ENCODE measurements around the gene FANCI.
A peak's percentile ranks its signal among the peaks of the same experiment; 100 is the strongest.
"Not testable (repeated sequence)": the region's sequence is repeated elsewhere in the genome, so short reads cannot be mapped to it uniquely, and the experiment has no call there.

Gene FANCI

DNA sequence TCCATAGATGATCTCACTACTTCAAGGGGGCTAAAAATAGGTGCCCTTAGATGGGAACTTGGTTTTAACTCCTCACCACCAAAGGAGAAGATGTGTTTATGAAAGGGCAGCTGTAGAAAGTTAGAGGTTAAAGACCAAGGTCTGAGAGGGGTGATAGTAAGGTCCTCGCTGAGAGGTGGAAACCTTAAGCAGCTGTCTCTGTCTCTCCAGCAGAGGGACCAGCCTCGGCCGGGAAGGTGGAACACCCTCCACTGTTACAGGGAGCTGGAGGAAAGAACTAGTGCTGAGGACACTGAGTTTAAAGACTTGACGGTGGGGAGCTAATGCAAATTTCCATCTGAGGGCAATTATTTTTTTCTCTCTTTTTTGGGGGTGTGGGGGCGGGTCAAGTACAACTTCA is 13.5 kb upstream of the FANCI start:
- no peak for DNase-seq (ENCODE audit: low spot score)

DNA sequence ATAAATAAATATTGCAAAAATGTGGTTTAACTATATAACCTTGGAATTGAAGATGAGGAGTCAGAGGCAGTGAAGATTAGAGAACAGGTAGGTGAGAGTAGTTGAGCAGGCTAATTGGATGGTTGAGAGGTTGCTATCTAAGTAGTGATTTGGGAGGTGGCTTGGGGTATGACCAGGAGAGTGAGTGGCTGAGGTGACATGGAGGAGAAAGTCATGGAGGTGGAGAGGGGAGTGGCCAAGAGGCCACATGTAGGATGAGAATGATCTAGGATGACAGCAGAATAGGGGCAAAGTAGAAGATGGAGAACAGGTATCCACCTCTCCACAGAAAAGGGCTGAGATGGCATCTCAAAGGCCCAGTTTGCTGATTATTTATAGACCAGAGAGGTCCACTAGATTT is 11.9 kb upstream of the FANCI start:
- no peak for DNase-seq (ENCODE audit: low spot score)
- no peak for TF ChIP-seq CTCF (IDR thresholded peaks at IDR 0.05; ENCODE audit: poor library complexity, severe bottlenecking)
- no peaks in the 10 kb centered on the region for H3K27me3 ChIP-seq (ENCODE audit: insufficient read depth, poor library complexity, severe bottlenecking)
- no peak overlapping the region for H3K4me3 ChIP-seq (ENCODE audit: severe bottlenecking)
- H3K4me1 ChIP-seq (ENCODE audit: insufficient read depth, poor library complexity, severe bottlenecking), result no peaks in the 10 kb centered on the region
- no peaks in the 10 kb centered on the region for H3K36me3 ChIP-seq (ENCODE audit: low read depth)
- ATAC-seq (ENCODE audit: low read depth), result no peak
- no peak overlapping the region for H3K27ac ChIP-seq (ENCODE audit: poor library complexity, severe bottlenecking)
- no peaks in the 10 kb centered on the region for H3K9me3 ChIP-seq (ENCODE audit: severe bottlenecking)

More for the DNA sequence above, 13.5 kb upstream of the FANCI start:
- H3K9me3 ChIP-seq (ENCODE audit: severe bottlenecking), result no peaks in the 10 kb centered on the region
- ATAC-seq (ENCODE audit: low read depth), result peak; percentile 33; the same call in 1 of the 3 replicates
- no peak overlapping the region for H3K27ac ChIP-seq (ENCODE audit: poor library complexity, severe bottlenecking)
- no peaks in the 10 kb centered on the region for H3K4me1 ChIP-seq (ENCODE audit: insufficient read depth, poor library complexity, severe bottlenecking)
- H3K4me3 ChIP-seq (ENCODE audit: severe bottlenecking), result no peak overlapping the region
- H3K36me3 ChIP-seq (ENCODE audit: low read depth), result no peaks in the 10 kb centered on the region
- no peaks in the 10 kb centered on the region for H3K27me3 ChIP-seq (ENCODE audit: insufficient read depth, poor library complexity, severe bottlenecking)
- TF ChIP-seq CTCF (IDR thresholded peaks at IDR 0.05; ENCODE audit: poor library complexity, severe bottlenecking), result no peak

- not testable (repeated sequence) for H3K4me3 ChIP-seq (ENCODE audit: severe bottlenecking)
These were observed 3.6 kb upstream of the FANCI start for GRCh38 chr15:89239883-89240810.

DNA sequence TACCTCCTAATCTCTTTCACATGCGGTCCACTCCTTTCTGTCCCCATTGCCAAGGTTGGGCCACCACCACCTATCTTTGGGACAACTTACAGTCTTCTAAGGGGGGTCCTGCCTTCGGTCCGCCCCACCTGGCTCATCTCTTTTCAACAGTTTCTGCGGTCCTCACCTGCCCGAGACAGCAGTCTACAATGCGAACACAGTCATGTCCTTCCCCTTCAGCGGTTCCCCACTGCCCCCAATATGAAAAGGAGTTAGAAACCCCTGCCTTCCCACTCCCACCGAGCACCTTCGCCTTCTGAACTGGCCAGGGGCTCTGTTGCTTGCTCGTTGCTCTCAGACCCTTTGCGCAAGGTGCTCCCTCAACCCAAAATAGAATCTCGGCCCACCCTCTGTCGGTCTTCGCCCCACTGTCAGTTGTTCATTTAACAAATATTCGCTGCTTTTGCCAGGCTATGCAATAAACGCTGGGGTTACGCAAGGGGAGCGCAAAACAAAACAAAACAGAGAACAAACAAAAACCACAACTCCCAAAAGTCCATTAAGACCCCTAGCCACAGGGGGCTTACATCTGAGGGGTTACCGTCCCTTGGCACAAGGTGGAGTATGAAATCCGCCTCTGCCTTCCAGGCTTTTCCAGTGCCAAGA is 611 bp upstream of the FANCI start:
- Histone ChIP-seq H3K4me3 (ENCODE audit: severe bottlenecking) (peak overlapping the region; percentile 79), H3K36me3 (ENCODE audit: low read depth) (peaks cover 25% of the 10 kb centered on the region), H3K27ac (ENCODE audit: poor library complexity, severe bottlenecking) (peak overlapping the region; percentile 57), H3K27me3 (ENCODE audit: insufficient read depth, poor library complexity, severe bottlenecking) (no peaks in the 10 kb centered on the region), H3K9me3 (ENCODE audit: severe bottlenecking) (no peaks in the 10 kb centered on the region), H3K4me1 (ENCODE audit: insufficient read depth, poor library complexity, severe bottlenecking) (peaks cover 7% of the 10 kb centered on the region)
- DNase-seq (ENCODE audit: low spot score), result no peak
- no peak for TF ChIP-seq CTCF (IDR thresholded peaks at IDR 0.05; ENCODE audit: poor library complexity, severe bottlenecking)
- ATAC-seq (ENCODE audit: low read depth), result peak; percentile 4

More at GRCh38 chr15:89239883-89240810, 3.6 kb upstream of the FANCI start:
- H3K36me3 ChIP-seq (ENCODE audit: low read depth); H3K9me3 ChIP-seq (ENCODE audit: severe bottlenecking); DNase-seq (ENCODE audit: low spot score); ATAC-seq (ENCODE audit: low read depth); H3K27me3 ChIP-seq (ENCODE audit: insufficient read depth, poor library complexity, severe bottlenecking); H3K4me1 ChIP-seq (ENCODE audit: insufficient read depth, poor library complexity, severe bottlenecking); H3K27ac ChIP-seq (ENCODE audit: poor library complexity, severe bottlenecking): not testable (repeated sequence)

DNA sequence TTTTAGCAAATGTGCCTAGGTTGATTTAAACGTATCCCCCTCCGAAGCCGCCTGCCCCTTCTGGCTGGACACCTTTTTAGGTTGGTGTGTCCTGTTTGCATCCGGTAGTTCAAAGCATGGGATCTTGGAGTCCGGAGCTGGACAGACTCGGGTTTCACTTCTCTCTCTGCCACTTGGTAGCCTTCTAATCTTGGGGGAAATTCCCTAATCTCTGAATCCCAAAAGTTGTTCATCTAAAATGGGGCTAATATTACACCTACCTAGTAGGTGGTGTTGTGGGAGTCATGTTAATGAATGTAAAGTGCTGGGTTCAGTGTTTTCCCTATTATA is 760 bp downstream of the FANCI start:
- H3K4me1 ChIP-seq (ENCODE audit: insufficient read depth, poor library complexity, severe bottlenecking), result peaks cover 7% of the 10 kb centered on the region
- no peaks in the 10 kb centered on the region for H3K27me3 ChIP-seq (ENCODE audit: insufficient read depth, poor library complexity, severe bottlenecking)
- peak overlapping the region; percentile 57 for H3K27ac ChIP-seq (ENCODE audit: poor library complexity, severe bottlenecking)
- no peak for TF ChIP-seq CTCF (IDR thresholded peaks at IDR 0.05; ENCODE audit: poor library complexity, severe bottlenecking)
- peak overlapping the region; percentile 79 for H3K4me3 ChIP-seq (ENCODE audit: severe bottlenecking)
- H3K9me3 ChIP-seq (ENCODE audit: severe bottlenecking), result no peaks in the 10 kb centered on the region
- DNase-seq (ENCODE audit: low spot score) (no peak), ATAC-seq (ENCODE audit: low read depth) (peak; percentile 33)
- H3K36me3 ChIP-seq (ENCODE audit: low read depth), result peaks cover 38% of the 10 kb centered on the region
